GM12878 (cell line): Measurements from ENCODE around the gene CHST8. TPM values are rescaled to one million over a fixed set of nuclear protein-coding genes. Genes with fewer than 3 reads are reported as not detected.

Source experiments
- ATAC-seq: fragments of 200-7000 bp; cut with Tn5 transposase; 3 replicates; pipeline ENCODE4 v1.9.1; 2020; ENCODE audit warnings: mild to moderate bottlenecking, moderate library complexity
- BruUV-seq: library from RNA; stranded (reverse); fragments of 400-500 nt; replicated peaks from 2 replicates; lab custom pipeline; 2021; lab: Mats Ljungman, UMichigan
- CTCF ChIA-PET: fragments of 300-600 bp; sonication (Branson Sonifier 250); formaldehyde crosslinking; extraction: SDS; loops from one replicate; lab custom pipeline; 2021; ENCODE audit warnings: inconsistent platforms; lab: Yijun Ruan, JAX
- POLR2A ChIA-PET: fragments of 350-600 bp; formaldehyde crosslinking; extraction: SDS; loops from one replicate; lab custom pipeline; 2021; ENCODE audit warnings: inconsistent platforms; lab: Charles Lee
- RAD21 ChIA-PET: fragments of 300-600 bp; sonication (Branson Sonifier 250); formaldehyde crosslinking; loops from one replicate; lab custom pipeline; 2023; ENCODE audit warnings: antibody characterized with exemption; ENCODE audit not compliant: unreplicated experiment; lab: Charles Lee
- SMC1A ChIA-PET: fragments of 300-600 bp; sonication (Branson Sonifier 250); formaldehyde crosslinking; loops from one replicate; lab custom pipeline; 2023; ENCODE audit not compliant: unreplicated experiment, uncharacterized antibody; lab: Charles Lee
- DNase-seq: peaks from one replicate; pipeline ENCODE4 v3.0.0-alpha.2; 2011; ENCODE audit warnings: low read depth, low spot score
- FAIRE-seq: peaks from 3 replicates; lab custom pipeline; 2011; peaks lifted over from hg19 to GRCh38; lab: Jason Lieb, UNC
- H2AFZ ChIP-seq: 2 replicates; pipeline ENCODE4 v1.6.0; 2011; ENCODE audit warnings: low read depth, low read length, control low read depth; ENCODE audit not compliant: control insufficient read depth
- H3K27ac ChIP-seq: 2 replicates; pipeline ENCODE4 v1.5.1; 2011; ENCODE audit warnings: control low read depth; ENCODE audit not compliant: control insufficient read depth, insufficient read depth
- H3K27me3 ChIP-seq, 2 experiments: replicated peaks in 1 of 2; 2 replicates each; pipeline versions ENCODE4 v1.6.0 to v1.6.1; 2011; ENCODE audit warnings: low read length in 1 of 2; ENCODE audit not compliant: control insufficient read depth in 2 of 2, insufficient read depth in 2 of 2
- H3K36me3 ChIP-seq, 2 experiments: 2 replicates each; pipeline ENCODE4 v1.5.1; 2011; ENCODE audit warnings: low read length in 1 of 2; ENCODE audit not compliant: control insufficient read depth in 2 of 2, insufficient read depth in 2 of 2
- H3K4me1 ChIP-seq: 2 replicates; pipeline ENCODE4 v1.6.1; 2011; ENCODE audit warnings: mild to moderate bottlenecking, low read length, moderate library complexity, mixed read lengths; ENCODE audit not compliant: control insufficient read depth, insufficient read depth
- H3K4me2 ChIP-seq: 2 replicates; pipeline ENCODE4 v1.6.0; 2011; ENCODE audit warnings: control low read depth; ENCODE audit not compliant: control insufficient read depth, insufficient read depth
- H3K4me3 ChIP-seq: fragments of 200-600 bp; sonication (generic); 2 replicates; pipeline ENCODE4 v1.5.1; 2016
- H3K79me2 ChIP-seq: 2 replicates; pipeline ENCODE4 v1.6.0; 2011; ENCODE audit warnings: low read length; ENCODE audit not compliant: control insufficient read depth, insufficient read depth
- H3K9ac ChIP-seq: 2 replicates; pipeline ENCODE4 v1.8.0; 2011; ENCODE audit warnings: low read length, control low read depth, mixed read lengths; ENCODE audit not compliant: control insufficient read depth, insufficient read depth
- H3K9me3 ChIP-seq: replicated peaks from 3 replicates; pipeline ENCODE4 v1.5.1; 2011; ENCODE audit warnings: mild to moderate bottlenecking, low read length; ENCODE audit not compliant: control insufficient read depth, insufficient read depth
- H4K20me1 ChIP-seq: 2 replicates; pipeline ENCODE4 v1.6.0; 2011; ENCODE audit not compliant: control insufficient read depth, insufficient read depth
- CEBPZ ChIP-seq: fragments of 150-350 bp; IDR thresholded peaks from 2 replicates; pipeline ENCODE4 v1.6.1; 2016; ENCODE audit warnings: low read depth, low read length
- CREM ChIP-seq: IDR thresholded peaks from 2 replicates; pipeline ENCODE4 v1.6.1; 2014; ENCODE audit warnings: antibody characterized with exemption, low read depth
- E2F4 ChIP-seq: IDR thresholded peaks from 2 replicates; pipeline ENCODE4 v1.6.1; 2012; ENCODE audit warnings: low read depth, low read length, improper control_type of control experiment
- EED ChIP-seq: sonication (generic); IDR thresholded peaks from 2 replicates; pipeline ENCODE4 v1.6.1; 2016; ENCODE audit warnings: antibody characterized with exemption, low read depth
- EZH2 ChIP-seq: IDR thresholded peaks from 2 replicates; pipeline ENCODE4 v1.6.1; 2012; ENCODE audit warnings: low read depth, mild to moderate bottlenecking, control low read depth, inconsistent platforms, low read length, borderline replicate concordance; ENCODE audit not compliant: control insufficient read depth
- FOS ChIP-seq: IDR thresholded peaks from 3 replicates; pipeline ENCODE4 v1.6.1; 2011; ENCODE audit warnings: borderline replicate concordance; ENCODE audit not compliant: insufficient read length; ENCODE audit errors: extremely low read depth
- IRF3 ChIP-seq: fragments of 450-650 bp; IDR thresholded peaks from 2 replicates; pipeline ENCODE4 v1.6.1; 2014; ENCODE audit warnings: mild to moderate bottlenecking
- MTA3 ChIP-seq: IDR thresholded peaks from 2 replicates; pipeline ENCODE4 v1.6.1; 2012; ENCODE audit warnings: low read length, inconsistent platforms, borderline replicate concordance
- NBN ChIP-seq: fragments of 450-650 bp; IDR thresholded peaks from 2 replicates; pipeline ENCODE4 v1.6.1; 2016
- NFXL1 ChIP-seq: fragments of 450-650 bp; IDR thresholded peaks from 2 replicates; pipeline ENCODE4 v1.6.1; 2017; ENCODE audit warnings: antibody characterized with exemption, mild to moderate bottlenecking, borderline replicate concordance
- PAX8 ChIP-seq: fragments of 450-650 bp; IDR thresholded peaks from 2 replicates; pipeline ENCODE4 v1.6.1; 2017; ENCODE audit warnings: mild to moderate bottlenecking, moderate library complexity
- POLR2AphosphoS2 ChIP-seq: IDR thresholded peaks from 2 replicates; pipeline ENCODE4 v1.6.1; 2011; ENCODE audit warnings: low read depth, mild to moderate bottlenecking, low read length, improper control_type of control experiment, moderate library complexity
- POU2F2 ChIP-seq: IDR thresholded peaks from 3 replicates; pipeline ENCODE4 v1.6.1; 2011; ENCODE audit warnings: low read depth, mild to moderate bottlenecking, low read length, borderline replicate concordance
- RAD51 ChIP-seq: fragments of 450-650 bp; IDR thresholded peaks from 2 replicates; pipeline ENCODE4 v1.6.1; 2016; ENCODE audit warnings: moderate library complexity, mild to moderate bottlenecking, inconsistent platforms
- TCF7 ChIP-seq: IDR thresholded peaks from 2 replicates; pipeline ENCODE4 v1.6.1; 2014; ENCODE audit warnings: antibody characterized with exemption, borderline replicate concordance
- ZNF207 ChIP-seq: fragments of 450-650 bp; IDR thresholded peaks from 2 replicates; pipeline ENCODE4 v1.6.1; 2014; ENCODE audit warnings: antibody characterized with exemption, mild to moderate bottlenecking, borderline replicate concordance
- whole genome bisulfite sequencing: methylation state at CpG from one replicate; pipeline ENCODE4 v1.1.6; 2016; ENCODE audit warnings: low lambda C conversion rate; ENCODE audit not compliant: insufficient replicate concordance, insufficient coverage; ENCODE audit errors: missing lambda C conversion rate; 5-methylcytosine and 5-hydroxymethylcytosine counted together
- in situ Hi-C: fragments of 300-500 bp; cut with MboI; formaldehyde crosslinking; loops from 9 replicates; pipeline ENCODE4 v1.14.3; 2018; ENCODE audit warnings: mixed read lengths
- intact Hi-C: fragments of 100-400 bp; cut with micrococcal nuclease; formaldehyde crosslinking; loops from one replicate; pipeline ENCODE4 v1.14.2; 2022; ENCODE audit not compliant: unreplicated experiment
- polyA plus RNA-seq, 11 experiments: library from polyadenylated mRNA; depleted of rRNA in 4 of 11; unstranded in 6 of 11; stranded (reverse) in 5 of 11; fragments of >200 nt; fragmentation: Nextera tagmentation in 4 of 11; fragmentation: Illumina TruSeq in 1 of 11; extraction: Ambion mirVana in 4 of 11; extraction: Trizol in 1 of 11; gene quantifications; 1 replicate in 1 of 11; 2 replicates in 10 of 11; pipeline versions ENCODE4 v1.2.1 to v1.2.3, GENCODE V29; 2011 to 2016; ENCODE audit warnings: inconsistent platforms in 2 of 11, missing spikeins in 2 of 11, low read depth in 1 of 11
- total RNA-seq, 4 experiments: library from RNA; depleted of rRNA in 3 of 4; stranded (reverse); fragments of >200 nt in 3 of 4; fragmentation: Illumina TruSeq in 1 of 4; extraction: Trizol in 1 of 4; gene quantifications; 2 replicates each; pipeline versions ENCODE4 v1.2.1 to v1.2.3, GENCODE V29; 2013 to 2021

Gene CHST8
- total and polyA plus RNA-seq, 10 of the 15 experiments (the other 5 are each of a cell fraction or from before 2014, with no cell fraction given), result 0.06 TPM; not detected in 9

GRCh38 chr19:33679696-33680095 lies 57.9 kb downstream of the CHST8 start:
- no peaks in the 10 kb centered on the region for H4K20me1 ChIP-seq
- no peaks in the 10 kb centered on the region for H3K9me3 ChIP-seq
- FAIRE-seq, result no peak
- no peaks in the 10 kb centered on the region for H3K4me1 ChIP-seq
- ChIA-PET CTCF (interaction anchor here (0.7 kb wide), 2 partner anchors 11 to 93 kb away, joined by 3 read pairs; no protein-coding TSS in a partner anchor), POLR2A (no interaction called here), RAD21 (no interaction called here), SMC1A (no interaction called here)
- TF ChIP-seq NBN (no peak), IRF3 (no peak), RAD51 (no peak), POU2F2 (no peak), PAX8 (no peak), TCF7 (no peak), CREM (no peak), POLR2AphosphoS2 (no peak), EZH2 (no peak), ZNF207 (no peak), CEBPZ (no peak), NFXL1 (no peak), E2F4 (no peak), FOS (no peak), EED (no peak), MTA3 (no peak)
- no peak for DNase-seq
- H3K4me2 ChIP-seq, result no peak overlapping the region
- 26% methylated on average over 5 of the region's 5 CpGs for WGBS
- BruUV-seq, result no TSS peak
- H3K9ac ChIP-seq, result no peak overlapping the region
- no peak for ATAC-seq
- H2AFZ ChIP-seq, result no peak overlapping the region
- intact Hi-C loops, result no loop called here
- H3K27ac ChIP-seq, result no peak overlapping the region
- no peaks in the 10 kb centered on the region for H3K36me3 ChIP-seq
- no peaks in the 10 kb centered on the region for H3K79me2 ChIP-seq
- in situ Hi-C loops, result no loop called here
- no peaks in the 10 kb centered on the region; a peak in 1 of 4 replicates for H3K27me3 ChIP-seq
- H3K4me3 ChIP-seq, result no peak overlapping the region
